ENCODE data around the gene SLC25A13.
A peak's percentile ranks its signal among the peaks of the same experiment; 100 is the strongest.
"Not testable (repeated sequence)": the region's sequence is repeated elsewhere in the genome, so short reads cannot be mapped to it uniquely, and the experiment has no call there.

The SLC25A13 gene

DNA sequence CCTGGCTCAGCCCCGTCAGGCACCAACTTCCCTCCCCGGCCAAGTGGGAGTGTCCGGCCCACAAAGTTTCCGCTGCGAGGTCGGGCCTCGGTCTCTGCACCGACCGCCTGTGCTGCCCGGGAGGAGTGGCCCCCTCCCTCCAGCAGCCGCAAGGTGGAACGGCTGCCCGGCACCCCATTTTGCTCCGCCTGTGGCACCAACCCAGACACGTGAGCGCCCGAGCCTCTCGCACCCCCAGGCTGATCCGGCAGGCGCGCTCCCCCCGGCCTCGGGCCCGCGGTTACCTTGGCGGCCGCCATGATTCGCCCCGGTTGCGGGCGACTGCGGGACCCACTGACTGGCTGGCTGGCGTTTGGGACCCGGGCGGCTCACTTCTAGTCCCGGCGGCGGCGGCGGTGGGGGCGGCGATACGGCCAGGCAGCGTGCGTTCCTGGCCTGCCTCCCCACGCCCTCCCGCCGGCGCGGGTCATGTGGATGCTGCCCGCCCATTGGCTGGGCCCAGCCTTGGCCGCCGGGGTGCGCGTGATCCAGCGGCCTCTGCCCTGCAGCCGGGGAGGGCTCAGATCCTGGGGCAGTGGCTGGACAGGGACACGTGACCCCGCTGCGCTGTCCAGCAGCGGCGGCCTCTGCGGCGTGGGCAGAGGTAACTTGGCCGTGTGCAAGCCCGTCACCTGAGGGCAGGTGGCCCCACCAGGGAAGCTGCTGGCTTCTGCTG is at the start of gene SLC25A13:
Gene SLC25A13 (minus strand): TSS at position 441 of the 715 bp plus-strand sequence. CDS start 142 bp downstream, at position 299.
- TF ChIP-seq CTCF (IDR thresholded peaks at IDR 0.05; ENCODE audit: insufficient read depth, low read depth, low read length, missing control alignments), result no peak
- peak within 1 kb of the TSS; percentile 80 for H3K4me3 ChIP-seq (ENCODE audit: low read depth, low read length)
- peak; percentile 89 for DNase-seq (ENCODE audit: low read depth)

DNA sequence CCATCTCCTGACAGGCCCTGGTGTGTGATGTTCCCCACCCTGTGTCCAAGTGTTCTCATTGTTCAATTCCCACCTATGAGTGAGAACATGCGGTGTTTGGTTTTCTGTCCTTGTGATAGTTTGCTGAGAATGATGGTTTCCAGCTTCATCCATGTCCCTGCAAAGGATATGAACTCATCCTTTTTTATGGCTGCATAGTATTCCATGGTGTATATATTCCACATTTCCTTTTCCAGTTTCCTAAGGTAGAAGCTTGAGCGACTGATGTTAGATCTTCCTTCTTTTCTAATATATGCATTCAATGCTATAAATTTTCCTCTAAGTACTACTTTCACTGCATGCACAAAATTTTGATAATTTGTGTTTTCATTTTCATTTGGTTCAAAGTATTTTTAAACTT is 44.0 kb upstream of the SLC25A13 start:
- not testable (repeated sequence) for DNase-seq (ENCODE audit: low read depth); H3K4me3 ChIP-seq (ENCODE audit: low read depth, low read length)

- H3K4me3 ChIP-seq (ENCODE audit: low read depth, low read length), result no peak overlapping the region
- no peak for DNase-seq (ENCODE audit: low read depth)
- TF ChIP-seq CTCF (IDR thresholded peaks at IDR 0.05; ENCODE audit: insufficient read depth, low read depth, low read length, missing control alignments), result no peak
These were observed 39.4 kb upstream of the SLC25A13 start for GRCh38 chr7:96361116-96361857.

DNA sequence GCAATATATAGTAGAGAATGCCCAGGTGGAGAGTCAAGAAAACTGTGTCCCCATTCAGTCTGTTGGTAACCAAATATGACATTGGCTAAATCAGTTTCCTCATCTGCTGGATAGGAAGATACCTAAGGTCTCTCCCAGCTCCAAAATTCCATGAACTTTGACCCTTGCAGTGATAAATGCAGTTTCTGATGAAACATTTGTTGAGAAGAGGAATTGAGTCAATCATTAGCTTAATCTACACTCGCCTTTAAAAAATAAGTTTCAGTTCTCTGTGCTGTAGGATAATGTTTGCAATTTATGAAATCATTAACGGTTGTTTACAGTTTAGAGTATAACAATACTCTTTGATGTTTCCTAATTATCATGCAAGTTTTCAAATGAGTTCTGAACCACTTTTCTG is 38.0 kb upstream of the SLC25A13 start:
- no peak overlapping the region for H3K4me3 ChIP-seq (ENCODE audit: low read depth, low read length)
- DNase-seq (ENCODE audit: low read depth), result no peak
- TF ChIP-seq CTCF (IDR thresholded peaks at IDR 0.05; ENCODE audit: insufficient read depth, low read depth, low read length, missing control alignments), result no peak

- not testable (repeated sequence) for H3K4me3 ChIP-seq (ENCODE audit: low read depth, low read length); DNase-seq (ENCODE audit: low read depth)
These were observed 36.5 kb upstream of the SLC25A13 start for GRCh38 chr7:96358236-96358971.

DNA sequence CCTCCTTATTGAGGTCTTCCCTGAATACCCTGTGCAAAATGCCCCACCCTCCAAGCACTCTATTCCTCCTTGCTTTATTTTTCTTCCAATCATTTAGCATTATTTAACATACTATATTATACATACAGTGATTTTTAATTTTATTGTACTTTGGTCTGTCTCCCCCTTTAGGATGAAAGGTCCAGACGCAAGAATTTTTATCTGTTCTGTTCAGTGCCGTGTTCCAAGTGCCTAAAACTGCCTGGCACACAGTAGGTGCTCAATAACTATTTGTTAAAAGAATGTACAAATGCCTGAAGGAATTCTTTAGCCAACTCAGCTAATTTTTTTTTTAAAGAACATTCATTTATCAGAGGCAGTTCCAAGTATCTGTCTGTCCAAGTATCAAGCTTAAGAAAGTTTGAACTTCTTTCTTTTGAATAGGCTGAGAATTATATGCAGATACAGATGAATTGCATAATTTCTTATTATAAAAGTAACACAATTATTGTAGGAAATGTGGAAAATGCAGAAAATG is 34.1 kb upstream of the SLC25A13 start:
- no peak for DNase-seq (ENCODE audit: low read depth)
- TF ChIP-seq CTCF (IDR thresholded peaks at IDR 0.05; ENCODE audit: insufficient read depth, low read depth, low read length, missing control alignments), result no peak
- H3K4me3 ChIP-seq (ENCODE audit: low read depth, low read length), result no peak overlapping the region

DNA sequence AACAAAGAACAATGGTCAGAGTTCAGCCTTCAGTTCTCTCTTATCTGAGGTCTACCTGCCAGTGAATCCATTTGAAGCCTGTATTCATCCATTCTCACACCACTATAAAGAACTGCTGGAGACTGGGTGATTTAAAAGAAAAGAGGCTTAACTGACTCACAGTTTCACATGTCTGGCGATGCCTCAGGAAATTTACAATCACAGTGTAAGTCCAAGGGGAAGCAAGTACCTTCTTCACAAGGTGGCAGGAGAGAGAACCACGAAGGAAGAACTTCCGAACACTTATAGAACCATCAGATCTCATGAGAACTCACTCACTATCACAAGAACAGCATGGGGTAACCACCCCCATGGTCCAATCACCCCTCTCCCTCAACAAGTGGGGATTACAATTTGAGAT is 33.0 kb upstream of the SLC25A13 start:
- no peak overlapping the region for H3K4me3 ChIP-seq (ENCODE audit: low read depth, low read length)
- no peak for DNase-seq (ENCODE audit: low read depth)
- TF ChIP-seq CTCF (IDR thresholded peaks at IDR 0.05; ENCODE audit: insufficient read depth, low read depth, low read length, missing control alignments), result no peak
